K562 (cell line): ENCODE measurements around the gene UCKL1. TPM values are rescaled to one million over a fixed set of nuclear protein-coding genes. Genes with fewer than 3 reads are reported as not detected.

Experiments used
- ATAC-seq: fragments of 200-7000 bp; cut with Tn5 transposase; 3 replicates; pipeline ENCODE4 v1.9.1; 2020; ENCODE audit warnings: moderate library complexity
- BruUV-seq: library from RNA; stranded (reverse); fragments of 400-500 nt; replicated peaks from 2 replicates; lab custom pipeline; 2021; lab: Mats Ljungman, UMichigan
- CTCF ChIA-PET: fragments of 300-600 bp; formaldehyde crosslinking; extraction: SDS; loops from one replicate; lab custom pipeline; 2021; ENCODE audit warnings: low intra/inter-chr PET ratio; lab: Yijun Ruan, JAX
- POLR2A ChIA-PET: fragments of 300-600, 350-650 bp; sonication (Branson Sonifier 250); formaldehyde crosslinking; extraction: SDS; loops from one replicate; lab custom pipeline; 2021; ENCODE audit warnings: antibody characterized with exemption, inconsistent platforms; lab: Yijun Ruan, JAX
- DNase-seq, 4 experiments: peaks; one replicate each; pipeline versions ENCODE4 v3.0.0 to v3.0.0-alpha.2; 2011 to 2018; ENCODE audit warnings: low spot score in 3 of 4, mixed read lengths in 3 of 4; ENCODE audit errors: extremely low read depth in 1 of 4
- FAIRE-seq: peaks from 2 replicates; lab custom pipeline; 2011; peaks lifted over from hg19 to GRCh38; lab: Jason Lieb, UNC
- H2AFZ ChIP-seq: 2 replicates; pipeline ENCODE4 v1.6.0; 2011; ENCODE audit warnings: low read depth, low read length, control low read depth, inconsistent platforms
- H3K27ac ChIP-seq: fragments of 200-600 bp; 3 replicates; pipeline ENCODE4 v1.8.0; 2011; ENCODE audit warnings: low read depth, mild to moderate bottlenecking, control low read depth, inconsistent platforms, low read length, moderate library complexity, mixed read lengths; ENCODE audit errors: extremely low read depth
- H3K27me3 ChIP-seq, 2 experiments: fragments of 300-600 bp in 1 of 2; 2 replicates in 1 of 2; 3 replicates in 1 of 2; pipeline versions ENCODE4 v1.6.0 to v1.8.0; 2011; ENCODE audit warnings: inconsistent platforms in 2 of 2, low read length in 2 of 2, mild to moderate bottlenecking in 1 of 2, mixed read lengths in 1 of 2, moderate library complexity in 1 of 2; ENCODE audit not compliant: control insufficient read depth in 2 of 2, insufficient read depth in 2 of 2
- H3K36me3 ChIP-seq: fragments of 300-600 bp; 3 replicates; pipeline ENCODE4 v1.8.0; 2011; ENCODE audit warnings: mild to moderate bottlenecking, low read length, inconsistent platforms; ENCODE audit not compliant: control insufficient read depth, insufficient read depth
- H3K4me1 ChIP-seq, 2 experiments: fragments of 200-600 bp in 1 of 2; replicated peaks in 1 of 2; 2 replicates in 1 of 2; 3 replicates in 1 of 2; pipeline versions ENCODE4 v1.5.1 to v1.8.0; 2011; ENCODE audit warnings: inconsistent platforms in 2 of 2, low read length in 2 of 2, mild to moderate bottlenecking in 1 of 2, mixed read lengths in 1 of 2, moderate library complexity in 1 of 2; ENCODE audit not compliant: control insufficient read depth in 2 of 2, insufficient read depth in 2 of 2
- H3K4me2 ChIP-seq: 2 replicates; pipeline ENCODE4 v1.6.1; 2011; ENCODE audit warnings: low read length, control low read depth, inconsistent platforms, mixed read lengths; ENCODE audit not compliant: insufficient read depth
- H3K4me3 ChIP-seq: fragments of 200-600 bp; sonication (generic), shearing (Covaris generic); 2 replicates; pipeline ENCODE4 v1.5.1; 2016; ENCODE audit warnings: control low read depth, inconsistent platforms
- H3K79me2 ChIP-seq: fragments of 200-600 bp; 3 replicates; pipeline ENCODE4 v1.8.0; 2011; ENCODE audit warnings: low read length, inconsistent platforms; ENCODE audit not compliant: control insufficient read depth, insufficient read depth
- H3K9ac ChIP-seq, 2 experiments: 2 replicates each; pipeline versions ENCODE4 v1.6.0 to v1.6.1; 2011; ENCODE audit warnings: low read depth in 2 of 2, low read length in 2 of 2, control low read depth in 1 of 2, inconsistent platforms in 1 of 2, mild to moderate bottlenecking in 1 of 2, mixed read lengths in 1 of 2; ENCODE audit not compliant: insufficient read depth in 1 of 2
- H3K9me1 ChIP-seq: one replicate; pipeline ENCODE4 v1.6.0; 2011; ENCODE audit warnings: inconsistent platforms, mild to moderate bottlenecking, low read length, moderate library complexity; ENCODE audit not compliant: control insufficient read depth, insufficient read depth
- H3K9me3 ChIP-seq: replicated peaks from 2 replicates; pipeline ENCODE4 v1.5.1; 2011; ENCODE audit warnings: low read depth, low read length, inconsistent platforms; ENCODE audit not compliant: control insufficient read depth, insufficient read depth
- H4K20me1 ChIP-seq: replicated peaks from 2 replicates; pipeline ENCODE4 v1.6.1; 2011; ENCODE audit warnings: low read length, inconsistent platforms, mixed read lengths; ENCODE audit not compliant: control insufficient read depth, insufficient read depth
- CBFB ChIP-seq: sonication (generic); formaldehyde crosslinking; IDR thresholded peaks from 2 replicates; pipeline ENCODE4 v1.4.0; 2020; ENCODE audit warnings: mild to moderate bottlenecking, missing genetic modification reagents
- E2F4 ChIP-seq: sonication (generic); formaldehyde crosslinking; IDR thresholded peaks from 2 replicates; pipeline ENCODE4 v1.8.0; 2022; ENCODE audit warnings: mild to moderate bottlenecking, low read depth, missing genetic modification reagents
- ESRRA ChIP-seq: fragments of 450-650 bp; IDR thresholded peaks from 2 replicates; pipeline ENCODE4 v1.6.1; 2014; ENCODE audit warnings: low read depth, mild to moderate bottlenecking, moderate library complexity, borderline replicate concordance
- ETS1 ChIP-seq: conservative IDR thresholded peaks from 2 replicates; pipeline ENCODE4 v1.6.1; 2011; ENCODE audit warnings: low read depth, mild to moderate bottlenecking, low read length; ENCODE audit not compliant: control insufficient read depth
- KAT8 ChIP-seq: fragments of 450-650 bp; IDR thresholded peaks from 2 replicates; pipeline ENCODE4 v1.6.1; 2016; ENCODE audit warnings: low read depth, mild to moderate bottlenecking
- NELFE ChIP-seq: IDR thresholded peaks from 2 replicates; pipeline ENCODE4 v1.6.1; 2011; ENCODE audit warnings: mild to moderate bottlenecking; ENCODE audit not compliant: insufficient read depth, insufficient read length
- NONO ChIP-seq, 2 experiments: fragments of 200-400 bp in 1 of 2; fragments of 450-650 bp in 1 of 2; formaldehyde crosslinking in 1 of 2; IDR thresholded peaks; 2 replicates each; pipeline ENCODE4 v1.6.1; 2017; ENCODE audit warnings: low read depth in 2 of 2, mild to moderate bottlenecking in 2 of 2, moderate library complexity in 2 of 2, low read length in 1 of 2
- NR3C1 ChIP-seq: sonication (generic); formaldehyde crosslinking; IDR thresholded peaks from 2 replicates; pipeline ENCODE4 v1.8.1; 2022; ENCODE audit warnings: missing genetic modification reagents
- PKNOX1 ChIP-seq: fragments of 450-650 bp; IDR thresholded peaks from 2 replicates; pipeline ENCODE4 v1.6.1; 2016
- SIN3A ChIP-seq, 2 experiments: fragments of 150-350 bp in 1 of 2; IDR thresholded peaks; 2 replicates each; pipeline ENCODE4 v1.6.1; 2011 to 2016; ENCODE audit warnings: borderline replicate concordance in 2 of 2, low read depth in 2 of 2, low read length in 2 of 2, mild to moderate bottlenecking in 2 of 2, moderate library complexity in 2 of 2; ENCODE audit not compliant: control insufficient read depth in 1 of 2
- STAT5A ChIP-seq: IDR thresholded peaks from 2 replicates; pipeline ENCODE4 v1.6.1; 2012; ENCODE audit warnings: low read length, inconsistent platforms, borderline replicate concordance
- ZNF311 ChIP-seq: fragments of 250-450 bp; sonication (Bioruptor Pico); IDR thresholded peaks from 2 replicates; pipeline ENCODE4 v1.4.0; 2020; ENCODE audit warnings: mild to moderate bottlenecking, moderate library complexity
- WGBS: fragments of 100-300 bp; shearing (Covaris generic); methylation state at CpG from one replicate; pipeline ENCODE4 v1.1.6; 2016; ENCODE audit warnings: low coverage, mixed read lengths; ENCODE audit not compliant: insufficient coverage; ENCODE audit errors: missing lambda C conversion rate; 5-methylcytosine and 5-hydroxymethylcytosine counted together
- in situ Hi-C: fragments of 300-500 bp; cut with MboI; formaldehyde crosslinking; loops from 4 replicates; pipeline ENCODE4 v1.15.0; 2018; ENCODE audit warnings: inconsistent platforms, mixed read lengths
- intact Hi-C: fragments of 100-400 bp; cut with micrococcal nuclease; formaldehyde crosslinking; loops from 2 replicates; pipeline ENCODE4 v1.14.2; 2022
- polyA plus RNA-seq, 8 experiments: library from polyadenylated mRNA; depleted of rRNA in 4 of 8; stranded (reverse) in 5 of 8; unstranded in 3 of 8; fragments of >200 nt; fragmentation: Nextera tagmentation in 2 of 8; fragmentation: Illumina TruSeq in 1 of 8; extraction: Ambion mirVana in 2 of 8; extraction: Trizol in 1 of 8; gene quantifications; 2 replicates each; pipeline versions ENCODE4 v1.2.1 to v1.2.3, GENCODE V29; 2011 to 2014; ENCODE audit warnings: inconsistent platforms in 1 of 8, missing spikeins in 1 of 8
- total RNA-seq, 7 experiments: library from RNA; depleted of rRNA in 6 of 7; stranded (reverse); fragments of >200 nt in 6 of 7; fragmentation: Illumina TruSeq in 2 of 7; extraction: Trizol in 2 of 7; gene quantifications; 2 replicates each; pipeline versions ENCODE4 v1.2.1 to v1.2.3, GENCODE V29; 2011 to 2021; ENCODE audit warnings: low replicate concordance in 1 of 7
- TF ChIP-seq, protein P1 (sequence below): fragments of 200-800 bp; sonication (Bioruptor generic); IDR thresholded peaks from 2 replicates; pipeline ENCODE4 v1.6.1; 2017; ENCODE audit warnings: missing genetic modification characterization, missing compliant biosample characterization

UCKL1 gene
- total and polyA plus RNA-seq, 9 of the 15 experiments (the other 6 are each of a cell fraction or from before 2014, with no cell fraction given) = 3.1 to 52.8 (median 24.2) TPM

GRCh38 chr20:63942250-63942951 lies 13.8 kb downstream of the UCKL1 start:
- Histone ChIP-seq H3K9me3 (no peaks in the 10 kb centered on the region; the same call in 1 of the 2 replicates), H2AFZ (no peak overlapping the region), H3K9ac (peak overlapping the region in 1 of 2 experiments; percentile 85; a peak in 2 of 4 replicates), H4K20me1 (peaks cover 32% of the 10 kb centered on the region), H3K27me3 (no peaks in the 10 kb centered on the region), H3K36me3 (peaks cover 76% of the 10 kb centered on the region; the same call in 2 of the 3 replicates), H3K4me1 (peaks cover 8 to 78% of the 10 kb centered on the region in 2 experiments; a peak in 3 of 5 replicates), H3K4me3 (no peak overlapping the region), H3K4me2 (peak overlapping the region; percentile 70), H3K27ac (peak overlapping the region; percentile 37), H3K79me2 (peaks cover 30% of the 10 kb centered on the region), H3K9me1 (peaks cover 5% of the 10 kb centered on the region)
- BruUV-seq = no TSS peak
- DNase-seq (peak; percentile 77 to 87 (median 80)), FAIRE-seq (peak; percentile 96), ATAC-seq (peak; percentile 67)
- POLR2A ChIA-PET = no interaction called here
- CTCF ChIA-PET = no interaction called here
- intact Hi-C loops (no loop called here), in situ Hi-C loops (no loop called here)
- 42% methylated on average over 21 of the region's 30 CpGs for WGBS
- 0 out of 2 replicates have a peak, but pooled peaks have one; percentile 44 for TF ChIP-seq CBFB (CRISPR knock-in tag)
- TF ChIP-seq NONO (IDR thresholded peaks at IDR 0.05; ENCODE audit: low read depth in 2 of 2, low read length in 1 of 2) = no peak
- peak in 1 of 2 experiments; percentile 57; a peak in 2 of 4 replicates for TF ChIP-seq SIN3A (IDR thresholded peaks at IDR 0.05; ENCODE audit: borderline replicate concordance in 2 of 2, control insufficient read depth in 1 of 2, low read depth in 2 of 2, low read length in 2 of 2)
- no peak for TF ChIP-seq E2F4
- TF ChIP-seq NELFE = no peak
- no peak for TF ChIP-seq ZNF311 (CRISPR knock-in tag)
- no peak for TF ChIP-seq STAT5A
- TF ChIP-seq, protein P1, sequence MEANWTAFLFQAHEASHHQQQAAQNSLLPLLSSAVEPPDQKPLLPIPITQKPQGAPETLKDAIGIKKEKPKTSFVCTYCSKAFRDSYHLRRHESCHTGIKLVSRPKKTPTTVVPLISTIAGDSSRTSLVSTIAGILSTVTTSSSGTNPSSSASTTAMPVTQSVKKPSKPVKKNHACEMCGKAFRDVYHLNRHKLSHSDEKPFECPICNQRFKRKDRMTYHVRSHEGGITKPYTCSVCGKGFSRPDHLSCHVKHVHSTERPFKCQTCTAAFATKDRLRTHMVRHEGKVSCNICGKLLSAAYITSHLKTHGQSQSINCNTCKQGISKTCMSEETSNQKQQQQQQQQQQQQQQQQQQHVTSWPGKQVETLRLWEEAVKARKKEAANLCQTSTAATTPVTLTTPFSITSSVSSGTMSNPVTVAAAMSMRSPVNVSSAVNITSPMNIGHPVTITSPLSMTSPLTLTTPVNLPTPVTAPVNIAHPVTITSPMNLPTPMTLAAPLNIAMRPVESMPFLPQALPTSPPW (CRISPR knock-in tag) = peak; percentile 70
- 0 out of 2 replicates have a peak, but pooled peaks have one; percentile 23 for TF ChIP-seq ETS1
- TF ChIP-seq ESRRA = no peak
- TF ChIP-seq KAT8 = no peak
- no peak for TF ChIP-seq NR3C1 (CRISPR knock-in tag)
- 0 out of 2 replicates have a peak, but pooled peaks have one; percentile 20 for TF ChIP-seq PKNOX1
